Erythroblast (primary cell): ENCODE data around the gene FBXL17.
A peak's percentile ranks its signal among the peaks of the same experiment; 100 is the strongest.

ENCODE experiments used
- DNase-seq, 2 experiments: peaks; one replicate each; lab custom pipeline; 2025; lab: John Stamatoyannopoulos, UW
- GATA1 ChIP-seq: IDR thresholded peaks from 2 replicates; pipeline ENCODE4 v1.6.1; 2011; ENCODE audit warnings: low read depth, mild to moderate bottlenecking, control low read depth, low read length, moderate library complexity
- POLR2A ChIP-seq: IDR thresholded peaks from 2 replicates; pipeline ENCODE4 v1.6.1; 2011; ENCODE audit warnings: mild to moderate bottlenecking, low read length

The FBXL17 gene

GRCh38 chr5:108360280-108360679, 21.6 kb downstream of the FBXL17 start:
- TF ChIP-seq POLR2A = no peak
- no peak for TF ChIP-seq GATA1
- no peak for DNase-seq

DNA sequence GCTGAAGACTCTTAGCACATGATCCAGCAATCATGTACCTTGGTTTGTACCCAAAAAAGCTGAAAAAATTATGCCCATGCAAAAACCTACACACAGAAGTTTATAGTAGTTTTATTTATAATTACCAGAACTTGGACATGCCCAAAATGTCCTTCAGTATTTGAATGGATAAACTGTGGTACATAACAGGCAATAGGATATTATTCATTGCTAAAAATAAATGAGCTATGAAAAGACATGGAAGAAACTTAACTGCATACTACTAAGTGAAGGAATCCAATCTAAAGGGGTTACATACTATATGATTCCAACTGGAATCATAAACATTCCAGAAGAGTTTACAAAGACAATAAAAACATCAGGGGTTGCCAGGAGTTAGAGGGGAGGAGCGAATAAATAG, 25.6 kb downstream of the FBXL17 start:
- no peak for TF ChIP-seq POLR2A
- TF ChIP-seq GATA1 = no peak
- DNase-seq = no peak

DNA sequence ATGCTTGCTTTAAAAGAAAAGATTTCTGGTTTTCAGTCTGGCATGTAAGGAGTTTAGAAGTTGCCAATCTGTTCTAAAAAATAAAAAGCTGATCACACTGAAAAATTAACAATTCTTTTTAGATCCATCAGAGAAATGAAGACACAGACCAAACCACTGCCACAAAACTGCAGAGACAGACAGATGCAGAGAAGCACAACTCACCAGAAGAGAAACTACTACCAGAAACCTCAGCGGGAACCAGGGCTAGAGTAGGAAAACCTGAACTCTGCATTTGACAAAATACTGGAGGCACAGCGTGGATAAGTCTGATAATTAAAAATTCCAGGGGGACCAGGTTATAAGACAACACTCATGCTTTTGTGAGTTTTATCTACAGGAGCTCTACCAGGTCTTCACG, 28.8 kb downstream of the FBXL17 start:
- DNase-seq = no peak
- no peak for TF ChIP-seq POLR2A
- TF ChIP-seq GATA1 = no peak

- TF ChIP-seq POLR2A (no peak), GATA1 (no peak)
- DNase-seq = peak; percentile 59 to 65
These were observed 36.2 kb downstream of the FBXL17 start for GRCh38 chr5:108345541-108346171.

DNA sequence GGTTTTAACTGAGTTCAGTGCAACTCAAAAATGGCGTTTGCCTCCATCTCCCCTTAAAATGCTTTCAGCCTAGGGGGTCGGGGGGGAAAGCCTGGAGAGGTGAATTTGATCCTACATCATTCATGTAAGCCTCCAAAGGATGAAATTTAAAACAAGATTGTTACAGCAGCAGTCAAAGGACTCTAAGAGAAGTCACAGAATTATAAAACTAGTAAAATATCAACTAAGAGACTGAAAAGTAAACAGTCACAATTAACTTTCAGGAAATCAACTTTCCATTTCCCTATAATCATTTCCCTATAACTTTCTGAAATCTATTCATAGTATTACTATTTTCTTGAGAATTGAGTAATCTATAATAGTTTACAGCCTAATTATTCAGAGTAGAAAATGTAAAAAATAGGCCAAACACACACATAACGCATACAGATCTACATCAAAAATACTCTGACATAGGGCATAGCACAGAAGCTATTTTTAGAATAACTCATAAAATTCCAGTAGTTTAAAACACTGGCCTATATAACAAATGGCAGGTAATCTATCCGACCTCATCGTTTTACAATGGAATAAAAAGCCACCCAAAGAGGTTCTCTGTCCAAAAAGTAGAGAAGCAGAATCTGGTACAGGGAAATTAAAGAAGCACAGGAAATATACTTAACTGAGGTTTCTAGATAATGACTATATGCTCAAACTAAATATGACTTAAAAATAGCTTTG, 37.6 kb downstream of the FBXL17 start:
- no peak for DNase-seq
- no peak for TF ChIP-seq POLR2A
- no peak for TF ChIP-seq GATA1

DNA sequence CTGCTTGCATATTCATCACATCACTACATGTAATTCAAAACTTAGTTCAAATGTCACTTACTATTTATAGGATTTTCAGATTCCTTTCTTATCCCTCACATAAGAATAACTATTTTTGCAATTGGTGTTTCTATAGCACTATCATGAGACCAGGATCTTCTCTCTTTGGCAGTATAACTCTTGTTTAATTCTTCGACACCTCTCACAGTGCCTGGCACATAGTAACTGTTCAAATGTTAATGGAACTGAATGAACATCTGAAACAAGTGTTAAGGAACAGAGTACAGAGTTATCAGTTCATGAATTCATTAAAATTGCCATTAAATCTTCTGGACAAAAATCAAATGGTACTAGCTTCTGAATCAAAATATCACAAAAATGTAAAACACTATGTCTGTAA, 40.0 kb downstream of the FBXL17 start:
- no peak for TF ChIP-seq POLR2A
- no peak for TF ChIP-seq GATA1
- no peak for DNase-seq

GRCh38 chr5:108340131-108340530, 41.8 kb downstream of the FBXL17 start:
- no peak for DNase-seq
- TF ChIP-seq POLR2A = no peak

DNA sequence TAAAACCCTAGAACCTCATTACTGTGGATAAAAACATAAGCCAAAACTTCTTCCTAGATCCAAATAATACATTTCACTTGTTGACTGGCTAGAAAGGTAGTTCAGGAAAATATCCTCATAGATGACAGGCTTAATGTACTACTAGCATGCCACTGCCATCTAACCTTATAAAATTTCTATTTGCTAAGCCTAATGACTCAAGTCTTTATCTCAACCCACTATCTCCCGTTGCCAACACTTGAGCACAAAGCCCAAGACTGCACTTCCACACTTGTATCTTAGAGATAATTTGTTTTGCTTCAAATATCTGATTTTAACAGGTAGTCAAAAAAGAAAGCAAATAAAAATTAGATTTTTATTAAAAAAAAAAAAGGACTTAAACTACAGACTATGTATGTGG, 42.7 kb downstream of the FBXL17 start:
- DNase-seq = peak in 1 of 2 experiments; percentile 0
- TF ChIP-seq GATA1 (no peak), POLR2A (no peak)

- TF ChIP-seq GATA1 = no peak
- no peak for TF ChIP-seq POLR2A
These were observed 47.7 kb downstream of the FBXL17 start for GRCh38 chr5:108334225-108334624.

DNA sequence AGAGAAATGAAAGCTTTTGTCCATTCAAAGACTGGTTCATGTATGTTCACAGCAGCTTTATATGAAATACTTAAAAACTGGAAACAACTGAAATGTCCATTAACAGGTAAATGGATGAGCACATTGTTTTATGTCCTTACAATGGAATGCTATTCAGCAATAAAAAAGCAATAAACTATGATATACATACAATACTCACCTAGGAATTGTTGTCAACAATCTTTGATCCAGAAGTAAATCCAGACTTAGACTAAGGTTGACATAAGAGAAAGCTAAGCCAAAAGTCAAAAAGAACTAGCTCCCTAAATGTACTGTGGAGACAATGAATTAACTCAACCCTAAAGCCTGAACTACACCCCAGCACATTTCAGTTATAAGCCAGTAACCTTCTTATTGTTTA, 54.9 kb downstream of the FBXL17 start:
- no peak for DNase-seq
- no peak for TF ChIP-seq GATA1
- TF ChIP-seq POLR2A = no peak

More at GRCh38 chr5:108334225-108334624, 47.7 kb downstream of the FBXL17 start:
- DNase-seq = no peak

- TF ChIP-seq POLR2A = no peak
- TF ChIP-seq GATA1 = no peak
- no peak for DNase-seq
These were observed 57.0 kb downstream of the FBXL17 start for GRCh38 chr5:108324886-108325285.

GRCh38 chr5:108321341-108321740, 60.6 kb downstream of the FBXL17 start:
- DNase-seq = no peak
- TF ChIP-seq POLR2A (no peak), GATA1 (no peak)

DNA sequence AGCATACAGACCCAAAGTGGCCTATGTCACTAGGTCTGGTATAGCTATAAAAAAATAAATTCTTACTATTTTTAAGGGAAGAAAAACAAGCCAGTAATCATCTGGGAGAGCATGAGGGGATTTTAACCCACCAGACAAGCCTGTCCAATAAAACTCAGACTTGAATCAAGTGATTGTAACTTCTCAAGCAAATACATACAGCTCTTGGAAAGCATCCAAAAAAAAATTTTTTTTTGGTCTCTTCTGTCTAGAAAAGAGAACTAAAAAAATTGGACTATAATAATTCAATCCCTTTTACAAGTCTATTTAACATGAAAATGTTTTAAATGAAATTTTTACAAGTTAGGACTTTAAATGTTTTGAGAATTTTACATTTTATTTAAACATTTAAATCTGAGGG, 61.7 kb downstream of the FBXL17 start:
- TF ChIP-seq GATA1 (no peak), POLR2A (no peak)
- no peak for DNase-seq

- no peak for TF ChIP-seq GATA1
- TF ChIP-seq POLR2A = no peak
- no peak for DNase-seq
These were observed 66.1 kb downstream of the FBXL17 start for GRCh38 chr5:108315829-108316228.

DNA sequence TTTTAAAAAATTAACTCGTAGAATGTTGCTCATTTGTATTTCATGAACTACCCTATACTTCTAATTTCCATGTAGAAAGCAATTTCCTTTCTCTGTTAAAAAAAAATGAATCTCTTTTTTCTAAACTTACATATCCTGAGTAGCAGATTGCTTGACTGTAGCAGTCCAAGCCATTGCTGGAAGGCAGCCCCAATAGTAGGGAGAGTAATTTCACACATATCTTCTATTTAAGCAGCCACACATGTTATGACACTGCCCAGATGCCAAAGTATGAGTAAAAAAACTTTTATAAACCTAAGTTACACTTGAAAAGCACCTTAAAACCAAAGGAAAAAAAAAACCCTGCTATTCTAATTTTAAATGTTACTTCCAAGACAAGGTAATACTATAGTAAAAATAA, 69.6 kb downstream of the FBXL17 start:
- DNase-seq = no peak
- no peak for TF ChIP-seq POLR2A
- no peak for TF ChIP-seq GATA1
